Astrocyte of the cerebellum (primary cell): ENCODE data around the gene SLC2A4RG.

ENCODE experiments used
- DNase-seq: peaks from one replicate; pipeline ENCODE4 v3.0.0-alpha.2; 2011; ENCODE audit warnings: low read depth
- H3K4me3 ChIP-seq: 2 replicates; pipeline ENCODE4 v1.5.1; 2011; ENCODE audit warnings: mild to moderate bottlenecking, low read depth, low read length, moderate library complexity
- CTCF ChIP-seq: IDR thresholded peaks from 2 replicates; pipeline ENCODE4 v1.5.1; 2012; ENCODE audit warnings: low read length, low read depth, moderate library complexity, mild to moderate bottlenecking; ENCODE audit errors: missing control alignments
- in situ Hi-C: cut with HindIII; loops from 2 replicates; pipeline ENCODE4 v1.10.0; 2017; ENCODE audit warnings: low sequenced_read_pairs

Gene SLC2A4RG

GRCh38 chr20:63742381-63743024 is 2.9 kb downstream of the SLC2A4RG start:
- H3K4me3 ChIP-seq = no peak overlapping the region
- no peak for DNase-seq
- in situ Hi-C loops = no loop called here
- no peak for TF ChIP-seq CTCF

- H3K4me3 ChIP-seq = no peak overlapping the region
- in situ Hi-C loops = no loop called here
- DNase-seq = no peak
- no peak for TF ChIP-seq CTCF
These were observed 3.8 kb downstream of the SLC2A4RG start for GRCh38 chr20:63743210-63743970.

GRCh38 chr20:63744158-63744557 is 4.6 kb downstream of the SLC2A4RG start:
- TF ChIP-seq CTCF = no peak
- DNase-seq = no peak
- in situ Hi-C loops = no loop called here
- no peak overlapping the region for H3K4me3 ChIP-seq

- no peak overlapping the region for H3K4me3 ChIP-seq
- in situ Hi-C loops = no loop called here
- TF ChIP-seq CTCF = no peak
- no peak for DNase-seq
These were observed 5.2 kb downstream of the SLC2A4RG start for GRCh38 chr20:63744574-63745423.

- no peak for TF ChIP-seq CTCF
- no peak for DNase-seq
- in situ Hi-C loops = no loop called here
- H3K4me3 ChIP-seq = no peak overlapping the region
These were observed 5.8 kb downstream of the SLC2A4RG start for GRCh38 chr20:63745424-63745805.

- no peak for TF ChIP-seq CTCF
- no peak for DNase-seq
- H3K4me3 ChIP-seq = no peak overlapping the region
- in situ Hi-C loops = no loop called here
These were observed 6.6 kb downstream of the SLC2A4RG start for GRCh38 chr20:63745961-63746731.
